Keratinocyte (primary cell): Measurements from ENCODE around the gene TPSAB1.
"Not testable (repeated sequence)": the region's sequence is repeated elsewhere in the genome, so short reads cannot be mapped to it uniquely, and the experiment has no call there.

ENCODE experiments used
- EZH2 ChIP-seq: IDR thresholded peaks from one replicate; pipeline ENCODE4 v1.6.1; 2012; ENCODE audit warnings: inconsistent platforms, mild to moderate bottlenecking, low read length, moderate library complexity
- TF ChIP-seq, protein P1 (sequence below), 3 experiments: IDR thresholded peaks in 1 of 3; conservative IDR thresholded peaks in 1 of 3; optimal IDR thresholded peaks in 1 of 3; 2 replicates in 2 of 3; 3 replicates in 1 of 3; pipeline versions ENCODE3 to v1.5.1; 2011; ENCODE audit warnings: low read length in 3 of 3, mild to moderate bottlenecking in 3 of 3, moderate library complexity in 2 of 3, control low read depth in 1 of 3, inconsistent platforms in 1 of 3; ENCODE audit not compliant: insufficient read depth in 2 of 3; ENCODE audit errors: extremely low read depth in 1 of 3

GRCh38 chr16:1226692-1227091, 13.8 kb upstream of the TPSAB1 start:
- TF ChIP-seq, protein P1, sequence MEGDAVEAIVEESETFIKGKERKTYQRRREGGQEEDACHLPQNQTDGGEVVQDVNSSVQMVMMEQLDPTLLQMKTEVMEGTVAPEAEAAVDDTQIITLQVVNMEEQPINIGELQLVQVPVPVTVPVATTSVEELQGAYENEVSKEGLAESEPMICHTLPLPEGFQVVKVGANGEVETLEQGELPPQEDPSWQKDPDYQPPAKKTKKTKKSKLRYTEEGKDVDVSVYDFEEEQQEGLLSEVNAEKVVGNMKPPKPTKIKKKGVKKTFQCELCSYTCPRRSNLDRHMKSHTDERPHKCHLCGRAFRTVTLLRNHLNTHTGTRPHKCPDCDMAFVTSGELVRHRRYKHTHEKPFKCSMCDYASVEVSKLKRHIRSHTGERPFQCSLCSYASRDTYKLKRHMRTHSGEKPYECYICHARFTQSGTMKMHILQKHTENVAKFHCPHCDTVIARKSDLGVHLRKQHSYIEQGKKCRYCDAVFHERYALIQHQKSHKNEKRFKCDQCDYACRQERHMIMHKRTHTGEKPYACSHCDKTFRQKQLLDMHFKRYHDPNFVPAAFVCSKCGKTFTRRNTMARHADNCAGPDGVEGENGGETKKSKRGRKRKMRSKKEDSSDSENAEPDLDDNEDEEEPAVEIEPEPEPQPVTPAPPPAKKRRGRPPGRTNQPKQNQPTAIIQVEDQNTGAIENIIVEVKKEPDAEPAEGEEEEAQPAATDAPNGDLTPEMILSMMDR (optimal IDR thresholded peaks at IDR 0.05 in 1 of 3, IDR thresholded peaks at IDR 0.05 in 1 of 3, conservative IDR thresholded peaks at IDR 0.05 in 1 of 3; ENCODE audit: extremely low read depth in 1 of 3, insufficient read depth in 2 of 3, low read length in 3 of 3) = not testable (repeated sequence)
- not testable (repeated sequence) for TF ChIP-seq EZH2
